HEK293 (cell line): Measurements from ENCODE around the gene SLC25A44.

Experiments used
- CTCF ChIA-PET: fragments of 350-600 bp; formaldehyde crosslinking; extraction: SDS; loops from one replicate; lab custom pipeline; 2021; ENCODE audit warnings: antibody characterized with exemption; lab: Yijun Ruan, JAX
- POLR2A ChIA-PET: fragments of 300-600 bp; formaldehyde crosslinking; extraction: SDS; loops from one replicate; lab custom pipeline; 2020; ENCODE audit warnings: antibody characterized with exemption, inconsistent platforms; lab: Yijun Ruan, JAX
- H3K27ac ChIP-seq: fragments of 200-500 bp; sonication (Bioruptor generic); 2 replicates; pipeline ENCODE4 v1.5.1; 2014; ENCODE audit warnings: low read depth, low read length, control low read depth, inconsistent platforms; ENCODE audit errors: extremely low read depth
- H3K36me3 ChIP-seq, 2 experiments: fragments of 200-500 bp in 1 of 2; sonication (Bioruptor generic) in 1 of 2; 1 replicate in 1 of 2; 2 replicates in 1 of 2; pipeline ENCODE4 v1.5.1; 2014 to 2017; ENCODE audit warnings: inconsistent platforms in 2 of 2, low read length in 2 of 2; ENCODE audit not compliant: control insufficient read depth in 2 of 2, insufficient read depth in 1 of 2
- H3K4me1 ChIP-seq: fragments of 200-500 bp; sonication (Bioruptor generic); 2 replicates; pipeline ENCODE4 v1.5.1; 2014; ENCODE audit warnings: mild to moderate bottlenecking, low read length, inconsistent platforms; ENCODE audit not compliant: control insufficient read depth, insufficient read depth
- H3K4me3 ChIP-seq: 2 replicates; pipeline ENCODE4 v1.5.1; 2011; ENCODE audit warnings: low read depth, mild to moderate bottlenecking, control low read depth, low read length, moderate library complexity
- H3K9me3 ChIP-seq: fragments of 200-500 bp; sonication (Bioruptor generic); 2 replicates; pipeline ENCODE4 v1.5.1; 2014; ENCODE audit warnings: low read depth, low read length, inconsistent platforms; ENCODE audit not compliant: control insufficient read depth, insufficient read depth
- BCL6B ChIP-seq: fragments of 450-650 bp; formaldehyde crosslinking; IDR thresholded peaks from 2 replicates; pipeline ENCODE4 v1.5.1; 2017; ENCODE audit warnings: missing biosample characterization, missing genetic modification characterization
- GLI2 ChIP-seq: fragments of 450-650 bp; formaldehyde crosslinking; IDR thresholded peaks from 2 replicates; pipeline ENCODE4; 2017; ENCODE audit warnings: missing biosample characterization, missing genetic modification characterization, low read depth, borderline replicate concordance
- GLIS1 ChIP-seq: fragments of 450-650 bp; formaldehyde crosslinking; IDR thresholded peaks from 2 replicates; pipeline ENCODE4 v1.5.1; 2016; ENCODE audit warnings: missing biosample characterization, missing genetic modification characterization
- HIC1 ChIP-seq: fragments of 450-650 bp; formaldehyde crosslinking; IDR thresholded peaks from 2 replicates; pipeline ENCODE4 v1.5.1; 2016; ENCODE audit warnings: missing biosample characterization, missing genetic modification characterization
- KLF8 ChIP-seq: fragments of 450-650 bp; formaldehyde crosslinking; IDR thresholded peaks from 2 replicates; pipeline ENCODE4 v1.5.1; 2016; ENCODE audit warnings: missing biosample characterization, missing genetic modification characterization
- WT1 ChIP-seq: fragments of 450-650 bp; formaldehyde crosslinking; IDR thresholded peaks from 2 replicates; pipeline ENCODE4 v1.5.1; 2016; ENCODE audit warnings: missing biosample characterization, missing genetic modification characterization
- ZBTB17 ChIP-seq: fragments of 450-650 bp; formaldehyde crosslinking; IDR thresholded peaks from 2 replicates; pipeline ENCODE4 v1.5.1; 2016; ENCODE audit warnings: missing biosample characterization, missing genetic modification characterization
- ZBTB26 ChIP-seq: fragments of 450-650 bp; formaldehyde crosslinking; optimal IDR thresholded peaks from 2 replicates; pipeline ENCODE3; 2016; ENCODE audit warnings: missing biosample characterization, mild to moderate bottlenecking, missing genetic modification characterization
- ZFHX2 ChIP-seq: fragments of 450-650 bp; formaldehyde crosslinking; conservative IDR thresholded peaks from 2 replicates; pipeline ENCODE4 v1.5.1; 2016; ENCODE audit warnings: missing biosample characterization, missing genetic modification characterization
- ZFP37 ChIP-seq: fragments of 450-650 bp; formaldehyde crosslinking; IDR thresholded peaks from 2 replicates; pipeline ENCODE4 v1.5.1; 2016; ENCODE audit warnings: missing biosample characterization, missing genetic modification characterization
- ZNF132 ChIP-seq: fragments of 450-650 bp; formaldehyde crosslinking; IDR thresholded peaks from 2 replicates; pipeline ENCODE4 v1.5.1; 2017; ENCODE audit warnings: missing biosample characterization, missing genetic modification characterization, borderline replicate concordance
- ZNF24 ChIP-seq: fragments of 450-650 bp; formaldehyde crosslinking; IDR thresholded peaks from 2 replicates; pipeline ENCODE4 v1.5.1; 2016; ENCODE audit warnings: missing biosample characterization, missing genetic modification characterization
- ZNF280C ChIP-seq: fragments of 450-650 bp; formaldehyde crosslinking; IDR thresholded peaks from 2 replicates; pipeline ENCODE4 v1.5.1; 2016; ENCODE audit warnings: missing biosample characterization, missing genetic modification characterization
- ZNF324 ChIP-seq: fragments of 450-650 bp; formaldehyde crosslinking; IDR thresholded peaks from 2 replicates; pipeline ENCODE4 v1.5.1; 2016; ENCODE audit warnings: missing biosample characterization, missing genetic modification characterization
- ZNF366 ChIP-seq: fragments of 450-650 bp; formaldehyde crosslinking; conservative IDR thresholded peaks from 2 replicates; pipeline ENCODE4 v1.5.1; 2016; ENCODE audit warnings: missing biosample characterization, missing genetic modification characterization
- ZNF501 ChIP-seq: fragments of 450-650 bp; formaldehyde crosslinking; IDR thresholded peaks from 2 replicates; pipeline ENCODE4 v1.5.1; 2016; ENCODE audit warnings: missing biosample characterization, missing genetic modification characterization
- ZNF843 ChIP-seq: fragments of 450-650 bp; formaldehyde crosslinking; IDR thresholded peaks from 2 replicates; pipeline ENCODE4 v1.5.1; 2016; ENCODE audit warnings: missing biosample characterization, missing genetic modification characterization
- ZXDB ChIP-seq: fragments of 450-650 bp; formaldehyde crosslinking; IDR thresholded peaks from 2 replicates; pipeline ENCODE4 v1.5.1; 2016; ENCODE audit warnings: missing biosample characterization, missing genetic modification characterization

SLC25A44 gene

GRCh38 chr1:156146020-156146768 lies 47.7 kb upstream of the SLC25A44 start (continued):
- TF ChIP-seq ZNF366 (tag by site-specific recombination) (peak; percentile 42; the same call in 1 of the 2 replicates), ZBTB26 (tag by site-specific recombination) (peak; percentile 41), GLI2 (tag by site-specific recombination) (no peak), BCL6B (no peak), ZFHX2 (tag by site-specific recombination) (peak; percentile 51), ZNF280C (tag by site-specific recombination) (no peak), ZNF843 (no peak), ZNF24 (tag by site-specific recombination) (0 out of 2 replicates have a peak, but pooled peaks have one; percentile 45), ZXDB (tag by site-specific recombination) (0 out of 2 replicates have a peak, but pooled peaks have one; percentile 32), ZNF132 (tag by site-specific recombination) (no peak), GLIS1 (tag by site-specific recombination) (peak; percentile 22; the same call in 1 of the 2 replicates), KLF8 (tag by site-specific recombination) (0 out of 2 replicates have a peak, but pooled peaks have one; percentile 32), ZNF501 (tag by site-specific recombination) (peak; percentile 29; the same call in 1 of the 2 replicates), ZNF324 (tag by site-specific recombination) (peak; percentile 49; the same call in 1 of the 2 replicates), HIC1 (tag by site-specific recombination) (no peak), ZFP37 (tag by site-specific recombination) (0 out of 2 replicates have a peak, but pooled peaks have one; percentile 52), ZBTB17 (peak; percentile 94), WT1 (tag by site-specific recombination) (0 out of 2 replicates have a peak, but pooled peaks have one; percentile 13)
- TF ChIP-seq, all 188 proteins: peak for 38

GRCh38 chr1:156146769-156147405 lies 47.0 kb upstream of the SLC25A44 start:
- ChIA-PET CTCF (interaction anchor here (0.6 to 13.7 kb wide), 10 partner anchors 16 to 257 kb away, joined by 3 to 210 read pairs (median 5); no protein-coding TSS in a partner anchor), POLR2A (interaction anchor here (0.6 to 1.8 kb wide), 3 partner anchors 66 to 94 kb away, joined by 3 to 11 read pairs (median 4); partner anchors contain the start of gene PMF1)
- Histone ChIP-seq H3K27ac (no peak overlapping the region), H3K9me3 (no peaks in the 10 kb centered on the region), H3K36me3 (no peaks in the 10 kb centered on the region), H3K4me3 (no peak overlapping the region), H3K4me1 (no peaks in the 10 kb centered on the region)
- TF ChIP-seq HIC1 (tag by site-specific recombination) (peak; percentile 33; the same call in 1 of the 2 replicates), BCL6B (no peak)
